HEK293T (cell line): ENCODE results near the gene DMD.

Experiments
- BHLHE40 ChIP-seq: fragments of 450-650 bp; IDR thresholded peaks from 2 replicates; pipeline ENCODE4 v1.6.1; 2016; ENCODE audit warnings: mild to moderate bottlenecking, moderate library complexity, borderline replicate concordance
- FOXA1 ChIP-seq: fragments of 450-650 bp; IDR thresholded peaks from 2 replicates; pipeline ENCODE4 v1.6.1; 2016; ENCODE audit warnings: mild to moderate bottlenecking
- NFRKB ChIP-seq: fragments of 450-650 bp; IDR thresholded peaks from 2 replicates; pipeline ENCODE4 v1.6.1; 2016; ENCODE audit warnings: mild to moderate bottlenecking, moderate library complexity

DNA sequence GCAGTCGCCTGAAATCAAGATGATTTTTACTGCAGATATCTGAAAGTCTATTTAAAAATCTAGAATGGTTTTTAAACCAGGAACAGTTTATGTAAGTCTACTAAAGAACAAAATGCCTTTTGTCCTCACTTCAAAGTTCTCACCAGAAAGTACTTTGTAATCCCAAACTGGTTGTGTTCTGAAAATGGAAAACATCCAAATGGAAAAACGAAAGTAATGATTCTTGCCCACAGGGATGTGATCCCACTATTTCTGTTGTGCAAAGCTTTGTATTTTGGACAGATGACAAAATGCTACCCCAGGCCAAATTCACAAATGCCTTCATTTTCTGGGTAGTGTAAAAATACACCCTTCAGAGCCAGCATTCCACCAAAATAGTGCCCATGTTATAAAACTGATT, 1874.0 kb downstream of the DMD start:
- TF ChIP-seq FOXA1 (no peak), BHLHE40 (no peak), NFRKB (no peak)
